SHP77 (cell line): Measurements from ENCODE around the gene GET4.

Experiments
- DNase-seq, 2 experiments: peaks; one replicate each; lab custom pipeline; 2025; lab: John Stamatoyannopoulos, UW

GET4 gene

GRCh38 chr7:886626-887487 lies 10.5 kb downstream of the GET4 start:
- DNase-seq, result no peak

GRCh38 chr7:887488-887820 lies 11.1 kb downstream of the GET4 start:
- no peak for DNase-seq

DNA sequence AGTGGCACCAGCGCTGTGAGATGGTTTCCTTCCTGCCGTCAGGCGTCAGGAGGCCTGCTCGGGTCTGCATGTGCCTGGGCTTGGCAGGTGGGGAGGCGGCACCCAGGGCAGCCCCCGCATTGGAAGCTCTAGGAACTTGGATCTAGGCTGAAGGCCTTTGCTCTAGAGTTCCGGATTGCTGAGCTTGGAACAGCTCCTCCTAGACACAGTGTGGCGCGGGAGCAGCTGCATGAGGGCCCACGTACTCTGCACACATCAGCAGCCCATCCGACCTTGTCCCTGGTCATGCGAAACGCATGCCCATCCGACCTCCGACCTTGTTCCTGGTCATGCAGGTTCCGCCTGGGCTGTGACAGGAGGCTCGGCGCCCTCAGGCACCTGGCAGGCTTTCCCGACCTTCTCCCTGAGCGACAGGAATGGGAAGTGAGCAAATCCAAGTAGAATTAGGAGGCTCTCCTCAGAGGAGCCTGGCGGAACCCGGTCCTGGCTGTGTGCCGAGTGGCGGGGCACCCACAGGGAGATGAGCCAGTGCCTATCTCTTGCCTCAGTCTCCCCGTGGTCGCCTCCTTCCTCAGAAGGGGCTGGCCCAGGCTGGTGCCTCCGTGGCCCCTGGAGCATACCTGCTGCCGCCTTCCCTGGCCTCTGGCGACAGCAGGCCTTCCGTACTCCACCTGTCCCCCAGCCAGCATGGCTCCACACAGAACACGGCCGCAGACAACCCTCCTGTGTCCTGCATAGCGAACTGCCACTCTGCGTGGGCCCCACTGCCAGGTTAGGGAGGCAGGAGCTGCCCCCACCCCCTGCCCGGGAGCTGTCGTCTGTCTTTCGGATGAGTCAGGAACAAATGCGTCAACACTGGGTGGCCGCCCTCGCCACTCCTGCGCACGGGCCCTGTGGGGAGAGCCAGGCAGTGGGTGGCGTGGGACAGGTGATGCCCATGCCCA lies 12.0 kb downstream of the GET4 start:
- DNase-seq, result no peak

DNA sequence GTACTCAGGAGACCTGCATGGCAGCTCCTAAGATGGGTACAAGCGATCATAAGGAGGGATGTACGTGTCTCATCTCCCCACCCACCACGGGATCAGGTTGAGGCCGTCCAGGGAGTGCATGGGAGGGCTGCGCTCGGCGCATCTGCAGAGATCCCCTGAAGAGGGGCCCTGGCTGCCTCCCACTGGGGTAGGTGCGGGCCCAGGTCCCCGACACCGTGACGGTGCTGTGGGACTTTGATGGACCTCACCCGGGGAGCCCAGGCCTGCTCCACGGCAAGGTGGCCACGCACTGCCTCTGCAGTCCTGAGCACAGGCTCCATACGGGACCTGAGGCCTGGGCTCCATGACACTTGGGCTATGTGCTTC lies 12.7 kb downstream of the GET4 start:
- no peak for DNase-seq

GRCh38 chr7:889391-889790 lies 13.0 kb downstream of the GET4 start:
- DNase-seq, result no peak

GRCh38 chr7:890868-891267 lies 14.5 kb downstream of the GET4 start:
- no peak for DNase-seq

DNA sequence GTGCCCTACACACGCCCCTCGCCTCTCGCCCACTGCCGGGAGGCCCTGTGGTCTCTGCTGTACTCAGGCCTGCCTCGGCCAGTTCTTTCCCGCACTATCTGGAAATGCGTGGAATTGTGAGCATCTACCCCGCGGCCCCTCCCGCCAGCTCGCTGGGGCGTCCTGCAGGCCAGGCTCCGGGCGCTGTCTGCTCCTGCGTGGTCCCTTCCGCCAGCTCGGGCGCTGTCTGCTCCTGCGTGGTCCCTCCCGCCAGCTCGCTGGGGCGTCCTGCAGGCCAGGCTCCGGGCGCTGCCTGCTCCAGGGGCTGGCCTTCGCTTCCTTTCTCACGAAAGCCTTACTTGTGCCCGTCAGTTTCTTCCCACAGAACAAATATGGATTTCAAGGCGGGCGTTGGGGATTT lies 14.9 kb downstream of the GET4 start:
- no peak for DNase-seq

- DNase-seq, result no peak
These were observed 15.5 kb downstream of the GET4 start for GRCh38 chr7:891805-892204.

DNA sequence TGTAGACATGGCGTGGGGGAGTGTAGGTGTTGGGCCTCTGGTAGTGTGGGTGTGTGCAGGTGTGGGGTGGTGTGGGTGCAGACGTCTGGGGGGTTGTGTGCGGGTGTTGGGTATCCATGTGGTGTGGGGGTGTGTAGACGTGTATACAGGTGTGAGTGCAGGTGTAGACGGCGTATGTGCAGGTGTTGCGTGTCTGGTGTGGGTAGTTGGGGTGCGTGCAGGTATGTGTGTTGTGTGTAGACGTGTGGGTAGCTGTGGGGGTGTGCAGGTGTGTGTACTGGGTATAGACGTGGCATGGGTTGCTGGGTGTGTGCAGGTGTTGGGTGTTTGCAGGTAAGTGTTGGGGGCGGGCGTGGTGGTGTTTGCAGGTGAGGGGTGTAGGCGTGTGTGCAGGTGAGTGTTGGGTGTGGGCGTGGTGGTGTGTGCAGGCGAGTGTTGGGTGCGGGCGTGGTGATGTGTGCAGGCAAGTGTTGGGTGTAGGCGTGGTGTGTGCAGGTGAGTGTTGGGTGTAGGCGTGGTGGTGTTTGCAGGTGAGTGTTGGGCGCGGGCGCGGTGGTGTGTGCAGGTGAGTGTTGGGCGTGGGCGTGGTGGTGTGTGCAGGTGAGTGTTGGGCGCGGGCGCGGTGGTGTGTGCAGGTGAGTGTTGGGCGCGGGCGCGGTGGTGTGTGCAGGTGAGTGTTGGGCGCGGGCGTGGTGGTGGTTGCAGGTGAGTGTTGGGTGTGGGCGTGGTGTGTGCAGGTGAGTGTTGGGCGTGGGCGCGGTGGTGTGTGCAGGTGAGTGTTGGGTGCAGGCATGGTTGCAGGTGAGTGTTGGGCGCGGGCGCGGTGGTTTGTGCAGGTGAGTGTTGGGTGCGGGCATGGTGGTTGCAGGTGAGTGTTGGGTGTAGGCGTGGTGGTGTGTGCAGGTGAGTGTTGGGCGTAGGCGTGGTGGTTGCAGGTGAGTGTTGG lies 16.6 kb downstream of the GET4 start:
- no peak for DNase-seq

DNA sequence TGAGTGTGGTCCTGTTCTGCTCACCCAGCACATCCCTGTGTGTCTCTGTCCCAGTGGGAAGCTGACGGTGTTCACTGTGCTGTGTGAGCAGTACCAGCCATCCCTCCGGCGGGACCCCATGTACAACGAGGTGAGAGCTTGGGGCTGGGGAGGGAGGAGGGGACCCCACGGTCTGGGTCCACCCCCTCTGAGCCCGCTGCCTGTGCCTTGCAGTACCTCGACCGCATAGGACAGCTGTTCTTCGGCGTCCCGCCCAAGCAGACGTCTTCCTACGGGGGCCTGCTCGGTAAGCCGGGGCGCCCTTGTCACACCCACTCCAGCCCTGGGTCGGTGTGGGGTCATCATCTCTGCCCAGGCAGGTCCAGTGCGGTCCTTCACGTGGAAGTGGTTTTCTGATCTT lies 17.3 kb downstream of the GET4 start:
- no peak for DNase-seq

DNA sequence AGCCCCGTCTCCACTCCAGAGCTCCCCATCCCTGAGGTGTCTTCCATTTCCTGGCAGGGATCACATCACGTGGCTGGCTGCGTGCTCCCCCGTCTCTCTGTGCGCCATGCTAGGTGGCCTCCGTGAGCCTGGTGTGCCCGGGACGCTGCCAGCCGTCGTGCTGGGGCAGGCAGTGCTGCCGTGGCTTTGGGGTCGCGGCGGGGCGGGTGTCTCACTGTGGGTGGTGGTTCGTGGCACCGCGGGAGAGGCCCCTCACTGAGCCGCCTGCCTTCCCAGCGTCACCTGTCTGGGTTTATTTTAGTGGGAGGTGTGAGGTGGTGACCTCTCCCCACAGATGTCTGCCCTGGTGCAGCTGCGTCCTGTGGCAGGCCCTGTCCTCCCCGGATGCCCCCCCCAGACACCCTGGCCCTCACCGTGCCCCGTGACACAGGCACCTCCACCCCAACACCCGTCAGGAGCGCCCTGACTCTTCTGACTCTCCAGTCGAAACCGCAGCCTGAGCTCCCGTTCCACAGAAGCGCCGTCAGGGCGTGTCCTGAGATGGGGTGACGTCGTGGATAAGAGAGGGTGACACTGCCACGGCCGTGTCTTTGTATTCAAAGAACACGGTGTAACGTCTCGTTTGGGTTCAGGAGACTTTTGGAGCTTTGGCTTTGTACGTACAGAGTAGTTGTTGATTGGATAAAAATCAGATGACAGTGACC lies 18.0 kb downstream of the GET4 start:
- no peak for DNase-seq

GRCh38 chr7:894927-895450 lies 18.6 kb downstream of the GET4 start:
- no peak for DNase-seq

DNA sequence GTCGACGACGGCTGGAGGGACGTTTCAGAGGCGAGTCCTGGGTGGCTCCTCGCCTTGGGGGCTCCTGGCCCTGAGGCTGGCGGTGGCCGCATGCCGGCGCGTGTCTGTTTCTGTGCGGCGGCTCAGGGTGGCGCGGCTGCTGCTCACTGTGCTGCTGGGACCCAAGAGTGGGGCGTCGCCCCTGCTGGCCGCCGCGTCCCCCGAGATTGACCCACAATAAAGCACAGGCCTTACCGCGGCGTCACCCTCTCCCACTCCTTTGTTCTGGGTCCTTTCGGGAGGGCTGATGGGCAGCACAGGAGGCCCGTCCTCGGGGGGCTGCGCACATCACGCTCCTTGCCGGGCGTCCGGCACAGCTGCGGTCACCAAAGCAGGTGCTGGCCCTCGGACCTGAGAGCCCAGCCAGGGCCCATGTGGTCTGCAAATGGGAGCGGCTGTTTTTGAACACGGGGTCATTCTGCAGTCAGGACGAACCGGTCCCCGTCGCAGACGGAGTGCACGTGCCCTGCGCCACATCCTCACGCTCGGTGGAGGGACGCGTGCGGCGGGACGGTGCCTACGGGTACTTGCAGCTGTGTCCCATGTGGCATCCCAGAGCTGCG lies 19.2 kb downstream of the GET4 start:
- no peak for DNase-seq

GRCh38 chr7:896346-897075 lies 20.2 kb downstream of the GET4 start:
- no peak for DNase-seq

GRCh38 chr7:897086-897485 lies 20.7 kb downstream of the GET4 start:
- DNase-seq, result no peak

DNA sequence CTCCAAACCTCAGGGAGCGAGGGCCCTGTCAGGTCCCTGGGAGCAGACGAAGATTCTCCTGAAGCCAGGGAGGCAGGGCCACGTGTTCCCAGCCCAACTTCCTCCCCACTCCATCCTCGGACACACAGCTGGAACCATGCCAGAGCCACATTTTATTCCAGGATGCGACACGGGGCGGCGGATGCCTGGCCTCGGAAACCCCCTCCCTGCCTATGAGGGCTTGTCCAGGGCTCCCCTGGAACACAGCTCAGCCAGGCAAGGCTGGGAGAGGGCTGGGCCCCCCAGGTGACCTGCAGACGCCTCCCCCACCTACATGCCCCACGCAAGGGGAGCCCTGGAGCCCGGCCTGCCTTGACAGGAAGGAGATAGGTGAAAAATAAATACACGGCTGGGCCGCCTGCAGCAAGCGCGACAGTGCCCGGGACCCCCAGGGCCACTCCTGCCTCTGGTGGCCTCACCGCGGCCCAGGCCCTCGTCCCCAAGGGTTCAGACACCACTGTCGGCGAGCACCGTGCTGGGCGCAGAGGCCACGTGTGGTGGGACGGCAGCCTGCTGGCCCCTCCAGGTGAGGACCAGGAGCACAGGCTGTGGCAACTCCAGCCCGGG lies 21.5 kb downstream of the GET4 start:
- peak in 1 of 2 experiments; percentile 25 for DNase-seq

- no peak for DNase-seq
These were observed 22.1 kb downstream of the GET4 start for GRCh38 chr7:898460-898854.

DNA sequence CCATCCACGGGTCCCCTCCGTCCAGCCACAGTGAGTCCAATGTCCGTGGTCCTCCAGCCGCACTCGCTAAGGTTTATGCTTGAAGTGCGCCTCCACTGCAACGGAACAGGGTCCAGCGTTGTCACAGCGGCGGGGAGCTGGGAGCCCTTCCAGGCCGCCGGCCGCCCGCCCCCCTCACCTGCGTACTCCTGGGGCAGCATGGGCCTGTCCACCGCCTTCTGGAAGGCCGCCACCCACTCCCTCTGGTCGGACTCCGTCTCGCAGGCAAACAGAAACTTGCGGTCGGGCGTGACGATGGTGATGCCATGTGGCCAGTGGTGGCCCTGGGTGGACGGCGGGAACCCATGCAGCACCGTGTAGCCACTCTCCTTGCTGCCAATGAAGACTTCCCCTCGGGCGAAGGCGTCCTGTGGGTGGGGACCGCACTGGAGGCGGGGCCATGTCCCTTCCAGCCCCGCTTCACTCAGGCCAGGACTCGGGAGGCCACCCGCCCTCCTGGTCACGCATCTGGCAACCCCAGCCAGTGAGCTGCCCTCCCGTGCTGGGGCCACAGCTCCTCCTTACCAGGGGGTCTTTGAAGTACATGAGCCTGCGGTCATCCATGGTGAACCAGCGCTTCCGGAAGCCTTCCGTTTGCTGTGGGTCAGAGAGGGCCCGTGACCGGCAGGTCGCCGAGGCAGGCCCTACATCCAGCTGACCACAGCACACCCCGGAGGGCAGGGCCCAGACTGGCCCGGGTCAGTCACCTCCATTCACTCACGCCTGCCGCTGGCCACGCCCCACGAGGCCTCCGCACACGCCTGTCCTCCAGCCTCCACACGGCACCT lies 22.7 kb downstream of the GET4 start:
- no peak for DNase-seq

DNA sequence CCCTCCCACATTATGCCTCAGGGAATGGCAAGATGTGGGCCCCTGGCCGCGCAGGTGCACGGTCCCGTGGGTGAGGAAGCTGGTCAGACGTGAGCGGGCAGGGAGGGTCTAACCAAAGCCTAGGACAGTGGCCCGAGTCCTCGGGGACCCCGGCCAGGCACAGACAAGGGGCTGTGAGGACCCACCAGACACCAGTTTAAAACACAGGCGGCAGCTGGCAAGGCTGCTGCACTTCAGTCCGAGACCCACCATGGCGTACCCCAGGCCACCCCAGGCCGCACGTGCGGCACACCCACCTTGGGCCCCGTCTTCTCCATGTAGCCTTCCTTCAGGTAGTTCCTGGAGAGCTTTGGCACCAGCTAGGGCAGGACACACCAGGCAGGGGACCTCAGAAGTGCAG lies 23.5 kb downstream of the GET4 start:
- no peak for DNase-seq
